Measurements from ENCODE around the gene PNISR.
A peak's percentile ranks its signal among the peaks of the same experiment; 100 is the strongest.

Gene PNISR

DNA sequence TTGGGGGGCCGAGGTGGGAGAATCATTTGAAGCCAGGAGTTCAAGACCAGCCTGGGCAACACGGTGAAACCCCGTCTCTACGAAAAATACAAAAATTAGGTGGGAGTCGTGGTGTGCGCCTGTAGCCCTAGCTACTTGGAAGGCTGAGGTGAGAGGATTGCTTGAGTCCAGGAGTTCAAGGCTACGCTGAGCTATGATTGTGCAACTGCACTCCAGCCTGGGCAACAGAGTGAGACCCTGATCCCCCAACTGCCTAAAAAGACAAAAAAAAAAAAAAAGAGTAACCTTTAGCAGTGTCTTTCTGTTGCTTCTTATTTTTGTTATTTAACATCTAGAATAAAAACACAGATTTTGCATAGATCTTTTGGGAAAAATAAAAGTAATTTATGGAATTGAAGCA lies 18.0 kb downstream of the PNISR start:
- no peak for ATAC-seq

- ATAC-seq: no peak
These were observed 22.7 kb downstream of the PNISR start for GRCh38 chr6:99402448-99402847.

DNA sequence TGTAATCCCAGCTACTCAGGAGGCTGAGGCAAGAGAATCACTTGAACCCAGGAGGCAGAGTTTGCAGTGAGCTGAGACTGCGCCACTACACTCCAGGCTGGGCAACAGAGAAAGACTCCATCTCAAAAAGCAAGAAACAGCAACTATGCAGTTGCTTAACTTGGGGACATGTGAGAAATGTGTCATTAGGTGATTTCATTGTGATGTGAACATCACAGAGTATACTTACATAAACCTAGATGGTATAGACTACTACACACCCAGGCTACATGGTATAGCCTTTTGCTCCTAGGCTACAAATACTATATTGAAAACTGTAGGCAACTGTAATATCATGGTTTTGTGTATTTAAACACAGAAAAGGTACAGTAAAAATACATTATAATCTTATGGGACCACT lies 27.8 kb downstream of the PNISR start:
- ATAC-seq: no peak

- ATAC-seq: peak; percentile 68 to 69
These were observed 31.2 kb downstream of the PNISR start, which contains the start of gene COQ3 for GRCh38 chr6:99393698-99394531. Gene COQ3 (minus strand): TSS chr6:99394195. CDS start chr6:99394179, 16 bp downstream.

GRCh38 chr6:99393366-99393697 lies 31.8 kb downstream of the PNISR start:
- ATAC-seq: peak in 1 of 2 donors; percentile 6

- no peak for ATAC-seq
These were observed 34.2 kb downstream of the PNISR start for GRCh38 chr6:99390896-99391295.

GRCh38 chr6:99384507-99384906 lies 40.6 kb downstream of the PNISR start:
- no peak for ATAC-seq

DNA sequence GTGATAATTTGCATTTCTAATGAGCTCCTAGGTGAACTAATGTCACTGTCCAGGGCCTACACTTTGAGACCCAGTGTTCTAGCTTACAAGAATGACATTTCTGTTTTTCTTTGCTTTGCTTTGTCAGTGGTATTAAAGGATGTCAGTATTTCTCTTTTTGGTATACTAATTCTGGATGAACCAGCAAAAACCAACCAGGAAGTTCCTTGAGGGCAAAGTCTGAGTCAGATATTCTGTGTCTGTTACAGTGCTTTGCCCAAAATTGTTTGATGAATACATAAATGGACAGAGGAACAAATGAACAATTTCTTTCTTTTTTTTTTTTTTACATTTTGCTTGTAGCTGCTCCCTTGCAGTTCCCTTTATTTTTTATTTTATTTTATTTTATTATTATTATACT lies 46.5 kb downstream of the PNISR start:
- no peak for ATAC-seq

DNA sequence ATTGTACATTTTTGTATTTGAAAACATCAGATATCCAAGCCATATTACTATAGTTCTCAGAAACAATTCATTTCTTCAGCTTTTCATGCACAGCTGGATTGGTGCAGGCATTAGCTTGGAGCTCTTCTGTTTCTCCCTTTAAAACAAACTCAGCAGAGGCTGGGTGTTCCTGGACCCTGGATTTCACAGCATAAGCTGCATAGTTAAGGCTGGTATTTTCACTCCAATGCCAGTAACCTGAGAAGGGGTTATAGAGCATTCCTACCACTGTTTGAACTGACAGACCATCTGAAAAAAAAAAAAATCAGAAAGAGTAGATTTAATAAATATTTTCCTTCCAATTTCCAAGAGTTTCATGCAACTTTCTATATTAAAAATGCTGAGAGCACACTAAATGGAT lies 55.6 kb downstream of the PNISR start:
- ATAC-seq: no peak

GRCh38 chr6:99366852-99367251 lies 58.3 kb downstream of the PNISR start:
- no peak for ATAC-seq

GRCh38 chr6:99364026-99364425 lies 61.1 kb downstream of the PNISR start:
- peak; percentile 17 to 66 for ATAC-seq

GRCh38 chr6:99362678-99363268 lies 62.3 kb downstream of the PNISR start:
- peak in 1 of 2 donors; percentile 49 for ATAC-seq

DNA sequence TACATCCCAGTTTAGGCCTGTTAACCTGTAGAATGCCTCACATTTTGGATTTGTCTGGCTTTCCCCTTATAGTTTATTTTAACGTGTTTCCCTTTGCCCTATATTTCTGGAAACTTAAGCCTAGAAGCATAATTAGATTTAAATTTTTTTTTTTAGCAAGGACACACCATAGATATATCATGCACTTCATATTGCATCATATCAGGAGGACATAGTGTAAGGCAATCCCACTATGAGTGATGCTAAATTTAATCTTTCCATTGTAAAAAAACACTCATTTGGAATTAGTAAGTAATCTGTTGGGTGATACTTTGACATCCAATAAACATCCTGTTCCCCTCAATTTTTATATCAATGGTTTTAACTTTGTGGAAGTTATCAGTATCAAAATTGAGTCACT lies 65.3 kb downstream of the PNISR start:
- no peak for ATAC-seq

GRCh38 chr6:99356641-99357040 lies 68.5 kb downstream of the PNISR start:
- ATAC-seq: no peak

DNA sequence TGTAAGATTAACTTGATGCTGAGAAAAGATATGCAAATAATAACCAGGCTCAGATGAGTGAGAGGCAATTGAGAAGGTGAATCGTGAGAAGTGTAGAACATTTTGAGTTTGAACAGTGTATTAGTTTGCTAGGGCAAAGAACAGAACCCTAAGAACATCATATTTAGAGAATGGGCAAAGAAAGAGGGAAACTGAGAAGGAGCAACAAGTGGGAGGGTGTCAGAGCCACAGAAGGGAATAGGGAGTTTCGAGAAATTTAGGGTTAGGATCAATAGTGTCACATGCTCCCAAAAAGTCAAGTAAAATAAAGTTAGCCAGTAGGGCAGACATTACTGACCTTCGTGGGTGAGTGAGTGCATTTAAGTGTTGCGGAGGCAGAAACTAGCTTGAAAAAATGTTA lies 70.1 kb downstream of the PNISR start:
- no peak for ATAC-seq

- no peak for ATAC-seq
These were observed 72.0 kb downstream of the PNISR start for GRCh38 chr6:99353126-99353525.

DNA sequence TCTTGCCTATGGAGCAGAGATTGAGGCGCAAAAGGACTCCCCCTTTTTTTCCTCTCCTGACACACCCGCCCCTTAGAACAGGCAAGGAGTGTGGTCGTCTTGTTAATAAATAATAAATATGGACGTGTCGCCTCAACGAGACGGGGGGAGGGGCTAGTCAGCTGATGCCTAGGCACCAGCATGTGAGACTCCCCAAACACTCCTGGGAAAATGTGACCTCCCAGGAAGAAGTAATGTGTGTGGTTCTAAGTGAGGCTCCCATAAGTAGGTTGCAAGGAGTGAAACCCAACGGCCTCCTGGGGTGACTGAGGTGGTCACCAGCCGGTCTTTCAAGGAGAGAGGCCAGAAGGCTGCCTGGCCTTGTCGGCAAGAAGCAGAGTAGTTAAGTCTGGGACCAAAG lies 74.5 kb downstream of the PNISR start:
- no peak for ATAC-seq

- ATAC-seq: peak in 1 of 2 donors; percentile 5
These were observed 75.7 kb downstream of the PNISR start, which contains the start of gene FAXC for GRCh38 chr6:99349171-99350141. Gene FAXC (minus strand): TSS chr6:99349674. CDS start chr6:99349372, 302 bp downstream.

DNA sequence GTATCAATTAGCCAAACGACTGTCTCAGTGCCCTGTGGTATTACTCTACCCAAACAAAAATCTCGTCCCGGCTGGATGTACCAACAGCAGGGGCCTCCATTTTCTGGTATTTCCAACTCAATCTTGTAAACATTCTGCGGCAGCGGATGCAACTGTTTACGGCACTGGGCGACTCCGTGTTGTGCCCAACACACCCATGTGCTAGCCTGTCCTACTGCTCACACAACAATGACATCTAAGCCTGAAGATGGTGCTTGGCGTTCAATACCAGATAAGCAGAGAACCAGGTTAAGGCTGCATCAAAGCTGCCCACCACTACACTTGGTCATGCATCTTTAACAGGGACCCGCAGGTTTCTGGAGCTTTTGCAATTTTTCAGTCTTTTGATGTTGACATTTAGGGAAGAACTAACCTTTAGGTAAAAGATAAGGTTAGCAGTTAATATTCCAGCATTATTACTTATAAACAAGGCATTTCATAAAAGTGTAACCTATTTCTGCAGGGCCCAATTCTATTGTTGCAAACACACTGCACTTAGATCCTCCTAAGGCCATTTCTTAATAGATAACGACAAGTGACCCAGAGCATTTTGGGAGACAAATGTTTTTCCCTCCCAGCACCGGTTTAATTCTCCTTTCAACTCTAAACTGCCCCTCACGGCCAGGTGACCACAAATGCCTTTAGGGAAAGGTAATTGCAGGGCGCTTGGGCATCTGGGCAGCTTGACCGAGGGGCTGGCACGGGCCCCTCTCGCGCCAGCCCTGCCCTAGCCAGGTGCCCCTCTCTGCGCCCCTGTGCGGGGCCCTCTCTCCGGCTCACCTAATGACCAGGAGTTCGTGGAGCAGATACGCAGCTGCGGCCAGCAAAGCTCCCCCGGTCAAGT lies 76.6 kb downstream of the PNISR start:
- no peak for ATAC-seq
